Mucosa of stomach (tissue), 1 donor: ENCODE data around the gene POLN.

ENCODE experiments used
- H3K27me3 ChIP-seq: one replicate; pipeline ENCODE4 v1.7.0; 2013; ENCODE audit warnings: mild to moderate bottlenecking, low read length; ENCODE audit not compliant: control insufficient read depth, insufficient read depth
- H3K36me3 ChIP-seq: one replicate; pipeline ENCODE4 v1.7.0; 2013; ENCODE audit warnings: low read length; ENCODE audit not compliant: control insufficient read depth, insufficient read depth
- H3K4me1 ChIP-seq: one replicate; pipeline ENCODE4 v1.7.0; 2013; ENCODE audit warnings: mild to moderate bottlenecking, low read length; ENCODE audit not compliant: control insufficient read depth, insufficient read depth
- H3K4me3 ChIP-seq: one replicate; pipeline ENCODE4 v1.7.0; 2013; ENCODE audit warnings: low read length
- H3K9ac ChIP-seq: one replicate; pipeline ENCODE4 v1.7.0; 2013; ENCODE audit warnings: mild to moderate bottlenecking, low read length, moderate library complexity
- H3K9me3 ChIP-seq: one replicate; pipeline ENCODE4 v1.7.0; 2013; ENCODE audit warnings: mild to moderate bottlenecking, low read length, moderate library complexity; ENCODE audit not compliant: control insufficient read depth
- donor health status: Pancreatic carcinoma.

Gene POLN

DNA sequence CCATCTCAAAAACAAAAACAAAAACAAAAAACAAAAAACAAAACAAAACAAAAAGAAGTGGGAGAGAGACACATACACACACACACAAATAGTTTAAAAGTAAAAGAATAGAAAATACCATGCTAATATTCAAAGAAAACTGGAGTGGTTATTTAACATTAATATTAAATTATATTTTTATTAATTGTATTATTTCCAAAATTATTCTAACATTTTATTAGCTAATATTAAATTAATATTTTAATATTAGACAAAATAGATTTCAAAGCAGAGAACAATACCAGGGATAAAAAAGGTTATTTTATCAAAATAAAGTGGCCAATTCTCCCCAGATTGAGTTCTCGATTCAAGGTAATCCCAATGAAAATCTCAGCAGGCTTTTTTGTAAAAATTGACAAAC is 91.8 kb downstream of the POLN start:
- no peaks in the 10 kb centered on the region for H3K36me3 ChIP-seq
- no peak overlapping the region for H3K4me3 ChIP-seq
- H3K9ac ChIP-seq = no peak overlapping the region
- H3K4me1 ChIP-seq = no peaks in the 10 kb centered on the region
- no peaks in the 10 kb centered on the region for H3K27me3 ChIP-seq
- H3K9me3 ChIP-seq = no peaks in the 10 kb centered on the region

GRCh38 chr4:2142630-2143427 is 99.1 kb downstream of the POLN start:
- Histone ChIP-seq H3K36me3 (no peaks in the 10 kb centered on the region), H3K27me3 (no peaks in the 10 kb centered on the region), H3K4me3 (no peak overlapping the region), H3K4me1 (no peaks in the 10 kb centered on the region), H3K9ac (no peak overlapping the region), H3K9me3 (no peaks in the 10 kb centered on the region)

GRCh38 chr4:2141762-2142451 is 100.0 kb downstream of the POLN start:
- Histone ChIP-seq H3K4me1 (no peaks in the 10 kb centered on the region), H3K36me3 (no peaks in the 10 kb centered on the region), H3K9me3 (no peaks in the 10 kb centered on the region), H3K27me3 (no peaks in the 10 kb centered on the region), H3K4me3 (no peak overlapping the region), H3K9ac (no peak overlapping the region)

GRCh38 chr4:2141022-2141761 is 100.7 kb downstream of the POLN start:
- no peak overlapping the region for H3K9ac ChIP-seq

GRCh38 chr4:2138846-2139500 is 102.9 kb downstream of the POLN start:
- Histone ChIP-seq H3K4me1 (no peaks in the 10 kb centered on the region), H3K9ac (no peak overlapping the region), H3K36me3 (no peaks in the 10 kb centered on the region), H3K4me3 (no peak overlapping the region), H3K27me3 (no peaks in the 10 kb centered on the region), H3K9me3 (no peaks in the 10 kb centered on the region)

More at GRCh38 chr4:2141022-2141761, 100.7 kb downstream of the POLN start:
- Histone ChIP-seq H3K9me3 (no peaks in the 10 kb centered on the region), H3K36me3 (no peaks in the 10 kb centered on the region), H3K4me3 (no peak overlapping the region), H3K27me3 (no peaks in the 10 kb centered on the region), H3K4me1 (no peaks in the 10 kb centered on the region)

GRCh38 chr4:2136726-2137125 is 105.2 kb downstream of the POLN start:
- H3K36me3 ChIP-seq = no peaks in the 10 kb centered on the region
- H3K9ac ChIP-seq = no peak overlapping the region
- H3K27me3 ChIP-seq = no peaks in the 10 kb centered on the region
- H3K4me3 ChIP-seq = no peak overlapping the region
- no peaks in the 10 kb centered on the region for H3K4me1 ChIP-seq
- no peaks in the 10 kb centered on the region for H3K9me3 ChIP-seq

DNA sequence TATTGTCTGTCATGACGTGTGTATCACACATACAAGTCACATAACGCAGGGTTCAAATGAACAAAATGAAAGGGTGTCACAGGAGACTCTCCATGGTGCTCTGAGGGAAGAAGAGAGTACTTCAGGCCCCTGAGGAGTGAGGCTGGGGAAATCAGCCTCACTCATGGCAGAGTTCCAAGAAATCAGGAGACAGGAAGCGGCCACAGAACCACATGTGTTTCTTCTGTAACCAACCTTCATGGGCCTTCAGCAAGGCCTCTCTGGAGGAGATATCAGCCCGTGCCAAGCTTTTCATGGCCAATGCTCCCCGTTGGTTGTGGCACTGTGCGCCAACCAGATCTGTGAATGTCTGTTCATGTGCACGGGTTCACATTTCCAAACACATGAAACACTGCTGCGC is 106.8 kb downstream of the POLN start:
- Histone ChIP-seq H3K4me1 (no peaks in the 10 kb centered on the region), H3K9me3 (no peaks in the 10 kb centered on the region), H3K36me3 (no peaks in the 10 kb centered on the region), H3K27me3 (no peaks in the 10 kb centered on the region), H3K4me3 (no peak overlapping the region), H3K9ac (no peak overlapping the region)

DNA sequence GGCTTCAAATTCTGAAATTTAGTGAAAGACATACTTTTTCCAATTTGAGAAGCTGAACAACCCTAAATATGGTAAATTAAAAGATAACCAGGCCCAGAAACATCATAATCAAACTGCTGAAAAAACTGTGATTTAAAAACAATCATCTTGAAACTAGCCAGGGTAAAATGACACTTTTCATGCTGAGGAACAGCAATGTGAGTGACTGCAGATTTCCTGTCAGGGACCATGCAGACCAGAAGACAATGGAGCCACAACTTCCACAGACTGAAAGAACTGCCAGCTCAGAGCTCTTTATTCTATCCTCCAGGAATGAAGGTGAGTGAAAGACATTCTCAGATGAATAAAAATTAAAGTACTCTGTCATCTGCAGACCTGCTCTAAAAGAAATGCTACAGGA is 109.5 kb downstream of the POLN start:
- H3K4me3 ChIP-seq = no peak overlapping the region

GRCh38 chr4:2127609-2128332 is 114.2 kb downstream of the POLN start:
- H3K4me1 ChIP-seq = no peaks in the 10 kb centered on the region
- no peak overlapping the region for H3K9ac ChIP-seq
- H3K9me3 ChIP-seq = no peaks in the 10 kb centered on the region
- no peak overlapping the region for H3K4me3 ChIP-seq
- no peaks in the 10 kb centered on the region for H3K36me3 ChIP-seq
- H3K27me3 ChIP-seq = no peaks in the 10 kb centered on the region

More for the DNA sequence above, 109.5 kb downstream of the POLN start:
- H3K9ac ChIP-seq = no peak overlapping the region
- H3K27me3 ChIP-seq = no peaks in the 10 kb centered on the region
- H3K36me3 ChIP-seq = no peaks in the 10 kb centered on the region
- H3K9me3 ChIP-seq = no peaks in the 10 kb centered on the region
- H3K4me1 ChIP-seq = no peaks in the 10 kb centered on the region

DNA sequence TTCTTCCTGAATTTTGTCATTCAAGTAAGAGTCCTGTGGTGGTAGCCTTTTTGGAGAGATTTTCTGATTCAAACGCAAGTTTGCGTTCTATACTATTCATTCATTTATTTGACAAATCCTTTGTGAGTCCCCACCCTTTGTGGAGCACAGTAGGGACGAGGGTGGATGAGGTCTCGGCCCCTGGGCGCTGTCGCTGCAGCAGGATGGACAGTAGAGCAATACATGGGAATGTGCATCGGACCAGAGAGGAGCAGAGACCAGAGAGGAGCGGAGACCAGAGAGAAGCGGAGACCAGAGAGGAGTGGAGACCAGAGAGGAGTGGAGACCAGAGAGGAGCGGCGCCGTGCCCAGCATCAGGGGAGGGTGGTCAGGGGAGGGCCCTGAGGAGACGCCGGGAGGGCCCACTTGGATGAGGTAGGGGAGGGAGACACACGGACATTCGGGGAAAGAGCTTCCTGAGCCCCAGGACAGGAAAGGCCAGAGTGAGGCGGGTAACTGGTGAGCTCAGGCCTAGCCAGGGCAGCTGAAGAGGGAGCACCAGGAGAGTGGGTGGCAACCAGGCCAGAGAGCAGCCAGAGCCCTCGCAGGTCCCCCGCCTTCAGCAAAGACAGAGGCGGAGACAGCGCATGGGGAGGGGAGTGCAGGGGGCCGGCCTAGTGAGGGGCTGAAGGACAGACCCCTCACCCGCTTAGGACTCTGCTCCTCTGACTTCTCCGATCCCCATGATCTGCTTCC is 115.4 kb downstream of the POLN start:
- H3K9ac ChIP-seq = no peak overlapping the region
- H3K4me1 ChIP-seq = no peaks in the 10 kb centered on the region
- no peaks in the 10 kb centered on the region for H3K9me3 ChIP-seq
- H3K27me3 ChIP-seq = no peaks in the 10 kb centered on the region
- H3K36me3 ChIP-seq = no peaks in the 10 kb centered on the region
- H3K4me3 ChIP-seq = no peak overlapping the region

DNA sequence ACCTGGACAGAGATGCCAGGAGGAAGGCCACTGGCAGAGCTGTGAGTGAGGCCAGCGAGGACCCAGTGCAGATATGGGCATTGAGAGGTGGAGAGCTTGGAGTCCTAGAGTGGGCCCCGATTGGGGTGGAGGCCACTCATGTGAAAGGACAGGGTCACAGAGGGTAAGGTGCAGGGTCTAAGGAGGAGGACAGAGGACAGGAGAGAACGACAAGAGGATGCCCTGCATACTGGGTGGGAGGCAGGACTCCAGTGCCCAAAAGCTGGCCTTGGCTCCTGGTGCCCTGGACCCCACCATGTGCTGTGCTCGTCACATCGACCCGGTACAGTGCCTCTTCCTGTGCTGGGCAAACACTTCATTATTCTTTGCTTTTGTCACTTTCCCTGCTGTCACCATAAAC is 116.1 kb downstream of the POLN start:
- Histone ChIP-seq H3K9ac (no peak overlapping the region), H3K27me3 (no peaks in the 10 kb centered on the region), H3K4me3 (no peak overlapping the region), H3K36me3 (no peaks in the 10 kb centered on the region), H3K9me3 (no peaks in the 10 kb centered on the region), H3K4me1 (no peaks in the 10 kb centered on the region)
